ENCODE results near the gene NCOA3. TPM values are rescaled to one million over a fixed set of nuclear protein-coding genes. Genes with fewer than 3 reads are reported as not detected.
A peak's percentile ranks its signal among the peaks of the same experiment; 100 is the strongest.

Gene NCOA3
- total and polyA plus RNA-seq, 10 of the 15 experiments (the other 5 are each of a cell fraction or from before 2014, with no cell fraction given) = 16.9 to 96.2 (median 73.6) TPM

DNA sequence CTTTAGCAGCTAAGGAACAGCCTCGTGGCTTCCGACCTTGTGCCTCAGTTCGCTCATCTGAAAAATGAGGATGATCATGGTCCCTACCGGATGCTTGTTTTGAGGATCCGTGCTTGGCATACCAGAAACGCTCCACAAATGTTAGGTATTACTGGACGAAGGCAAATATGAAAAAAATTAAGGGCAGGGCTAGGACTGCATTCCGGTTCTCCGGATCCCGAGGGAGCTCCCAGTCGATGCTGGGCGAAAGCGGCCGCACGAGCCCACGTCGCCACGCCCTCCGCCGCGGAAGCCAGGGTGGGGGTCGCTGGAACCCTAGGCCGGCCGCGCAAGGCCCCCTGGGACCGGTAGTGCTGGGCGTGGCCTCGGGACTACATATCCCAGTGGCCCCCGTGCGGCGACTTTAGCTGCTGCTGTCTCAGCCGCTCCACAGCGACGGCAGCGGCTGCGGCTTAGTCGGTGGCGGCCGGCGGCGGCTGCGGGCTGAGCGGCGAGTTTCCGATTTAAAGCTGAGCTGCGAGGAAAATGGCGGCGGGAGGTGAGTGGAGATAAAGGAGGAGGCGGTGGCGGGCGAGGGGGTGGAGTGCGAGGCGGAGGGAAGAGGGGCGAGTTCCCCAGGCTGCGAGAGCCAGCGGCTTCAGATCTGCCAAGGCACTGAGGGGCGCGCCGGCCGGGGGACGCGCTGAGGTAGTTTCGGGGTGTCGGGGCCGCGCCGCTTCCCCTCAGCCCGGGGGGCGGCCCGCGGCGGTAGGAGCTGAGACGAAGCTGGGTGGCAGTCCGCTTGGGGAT is at the start of gene NCOA3 (continued):
- TF ChIP-seq, protein P1, sequence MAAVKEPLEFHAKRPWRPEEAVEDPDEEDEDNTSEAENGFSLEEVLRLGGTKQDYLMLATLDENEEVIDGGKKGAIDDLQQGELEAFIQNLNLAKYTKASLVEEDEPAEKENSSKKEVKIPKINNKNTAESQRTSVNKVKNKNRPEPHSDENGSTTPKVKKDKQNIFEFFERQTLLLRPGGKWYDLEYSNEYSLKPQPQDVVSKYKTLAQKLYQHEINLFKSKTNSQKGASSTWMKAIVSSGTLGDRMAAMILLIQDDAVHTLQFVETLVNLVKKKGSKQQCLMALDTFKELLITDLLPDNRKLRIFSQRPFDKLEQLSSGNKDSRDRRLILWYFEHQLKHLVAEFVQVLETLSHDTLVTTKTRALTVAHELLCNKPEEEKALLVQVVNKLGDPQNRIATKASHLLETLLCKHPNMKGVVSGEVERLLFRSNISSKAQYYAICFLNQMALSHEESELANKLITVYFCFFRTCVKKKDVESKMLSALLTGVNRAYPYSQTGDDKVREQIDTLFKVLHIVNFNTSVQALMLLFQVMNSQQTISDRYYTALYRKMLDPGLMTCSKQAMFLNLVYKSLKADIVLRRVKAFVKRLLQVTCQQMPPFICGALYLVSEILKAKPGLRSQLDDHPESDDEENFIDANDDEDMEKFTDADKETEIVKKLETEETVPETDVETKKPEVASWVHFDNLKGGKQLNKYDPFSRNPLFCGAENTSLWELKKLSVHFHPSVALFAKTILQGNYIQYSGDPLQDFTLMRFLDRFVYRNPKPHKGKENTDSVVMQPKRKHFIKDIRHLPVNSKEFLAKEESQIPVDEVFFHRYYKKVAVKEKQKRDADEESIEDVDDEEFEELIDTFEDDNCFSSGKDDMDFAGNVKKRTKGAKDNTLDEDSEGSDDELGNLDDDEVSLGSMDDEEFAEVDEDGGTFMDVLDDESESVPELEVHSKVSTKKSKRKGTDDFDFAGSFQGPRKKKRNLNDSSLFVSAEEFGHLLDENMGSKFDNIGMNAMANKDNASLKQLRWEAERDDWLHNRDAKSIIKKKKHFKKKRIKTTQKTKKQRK (IDR thresholded peaks at IDR 0.05; ENCODE audit: low read depth, low read length) = no peak
- TF ChIP-seq, protein P2, sequence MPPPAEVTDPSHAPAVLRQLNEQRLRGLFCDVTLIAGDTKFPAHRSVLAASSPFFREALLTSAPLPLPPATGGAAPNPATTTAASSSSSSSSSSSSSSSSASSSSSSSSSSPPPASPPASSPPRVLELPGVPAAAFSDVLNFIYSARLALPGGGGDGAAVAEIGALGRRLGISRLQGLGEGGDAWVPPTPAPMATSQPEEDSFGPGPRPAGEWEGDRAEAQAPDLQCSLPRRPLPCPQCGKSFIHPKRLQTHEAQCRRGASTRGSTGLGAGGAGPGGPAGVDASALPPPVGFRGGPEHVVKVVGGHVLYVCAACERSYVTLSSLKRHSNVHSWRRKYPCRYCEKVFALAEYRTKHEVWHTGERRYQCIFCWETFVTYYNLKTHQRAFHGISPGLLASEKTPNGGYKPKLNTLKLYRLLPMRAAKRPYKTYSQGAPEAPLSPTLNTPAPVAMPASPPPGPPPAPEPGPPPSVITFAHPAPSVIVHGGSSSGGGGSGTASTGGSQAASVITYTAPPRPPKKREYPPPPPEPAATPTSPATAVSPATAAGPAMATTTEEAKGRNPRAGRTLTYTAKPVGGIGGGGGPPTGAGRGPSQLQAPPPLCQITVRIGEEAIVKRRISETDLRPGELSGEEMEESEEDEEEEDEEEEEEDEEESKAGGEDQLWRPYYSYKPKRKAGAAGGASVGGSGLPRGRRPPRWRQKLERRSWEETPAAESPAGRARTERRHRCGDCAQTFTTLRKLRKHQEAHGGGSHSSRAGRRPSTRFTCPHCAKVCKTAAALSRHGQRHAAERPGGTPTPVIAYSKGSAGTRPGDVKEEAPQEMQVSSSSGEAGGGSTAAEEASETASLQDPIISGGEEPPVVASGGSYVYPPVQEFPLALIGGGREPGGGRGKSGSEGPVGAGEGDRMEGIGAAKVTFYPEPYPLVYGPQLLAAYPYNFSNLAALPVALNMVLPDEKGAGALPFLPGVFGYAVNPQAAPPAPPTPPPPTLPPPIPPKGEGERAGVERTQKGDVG (CRISPR knock-in tag; IDR thresholded peaks at IDR 0.05) = no peak
- no peak for TF ChIP-seq JUND (IDR thresholded peaks at IDR 0.05; ENCODE audit: low read depth, low read length)
- TF ChIP-seq ESRRA (IDR thresholded peaks at IDR 0.05; ENCODE audit: low read length) = no peak
- peak; percentile 86 for TF ChIP-seq POLR2AphosphoS5 (IDR thresholded peaks at IDR 0.05; ENCODE audit: low read length)
- no peak for TF ChIP-seq KAT2A (conservative IDR thresholded peaks at IDR 0.05; ENCODE audit: control insufficient read depth, low read depth, low read length)
- no peak for TF ChIP-seq HSF1 (IDR thresholded peaks at IDR 0.05; ENCODE audit: low read depth, low read length)
- TF ChIP-seq E2F4 (IDR thresholded peaks at IDR 0.05; ENCODE audit: low read depth, low read length) = no peak
- TF ChIP-seq ZNF24 (IDR thresholded peaks at IDR 0.05) = 0 out of 2 replicates have a peak, but pooled peaks have one; percentile 8
- peak; percentile 85 for TF ChIP-seq SIX5 (IDR thresholded peaks at IDR 0.05; ENCODE audit: low read depth, low read length, severe bottlenecking)
- no peak for TF ChIP-seq SUZ12 (IDR thresholded peaks at IDR 0.05; ENCODE audit: unreplicated experiment)
- 0 out of 2 replicates have a peak, but pooled peaks have one; percentile 30 for TF ChIP-seq ASH2L (IDR thresholded peaks at IDR 0.05; ENCODE audit: borderline replicate concordance, low read depth)
- TF ChIP-seq, protein P3, sequence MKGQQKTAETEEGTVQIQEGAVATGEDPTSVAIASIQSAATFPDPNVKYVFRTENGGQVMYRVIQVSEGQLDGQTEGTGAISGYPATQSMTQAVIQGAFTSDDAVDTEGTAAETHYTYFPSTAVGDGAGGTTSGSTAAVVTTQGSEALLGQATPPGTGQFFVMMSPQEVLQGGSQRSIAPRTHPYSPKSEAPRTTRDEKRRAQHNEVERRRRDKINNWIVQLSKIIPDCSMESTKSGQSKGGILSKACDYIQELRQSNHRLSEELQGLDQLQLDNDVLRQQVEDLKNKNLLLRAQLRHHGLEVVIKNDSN (IDR thresholded peaks at IDR 0.05; ENCODE audit: borderline replicate concordance, extremely low read length, insufficient read depth, low read depth, low read length) = no peak
- TF ChIP-seq NBN (IDR thresholded peaks at IDR 0.05) = peak; percentile 92; the same call in 1 of the 2 replicates
- TF ChIP-seq GATAD2B (conservative IDR thresholded peaks at IDR 0.05; ENCODE audit: low read depth) = peak; percentile 96
- TF ChIP-seq ZSCAN29 (IDR thresholded peaks at IDR 0.05) = peak; percentile 48; the same call in 1 of the 2 replicates
- TF ChIP-seq HCFC1 (IDR thresholded peaks at IDR 0.05; ENCODE audit: low read length) = peak; percentile 91
- TF ChIP-seq EZH2 (IDR thresholded peaks at IDR 0.05; ENCODE audit: borderline replicate concordance, control insufficient read depth, low read depth, low read length) = no peak

All from GM12878 (cell line).